WI38 (cell line): Measurements from ENCODE around the gene HADH.

ENCODE experiments used
- H3K4me3 ChIP-seq: 2 replicates; pipeline ENCODE4 v1.5.1; 2011; ENCODE audit warnings: low read depth, mild to moderate bottlenecking, control low read depth, low read length
- CTCF ChIP-seq: IDR thresholded peaks from 2 replicates; pipeline ENCODE4 v1.5.1; 2012; ENCODE audit warnings: low read depth, mild to moderate bottlenecking, control low read depth, low read length

HADH gene

GRCh38 chr4:108030332-108030731, 40.6 kb downstream of the HADH start:
- H3K4me3 ChIP-seq: no peak overlapping the region
- TF ChIP-seq CTCF: peak; percentile 60

- H3K4me3 ChIP-seq: no peak overlapping the region
- TF ChIP-seq CTCF: no peak
Measured at GRCh38 chr4:108031427-108032083, 41.9 kb downstream of the HADH start.

GRCh38 chr4:108033348-108033747, 43.7 kb downstream of the HADH start:
- no peak for TF ChIP-seq CTCF
- no peak overlapping the region for H3K4me3 ChIP-seq

- H3K4me3 ChIP-seq: no peak overlapping the region
- no peak for TF ChIP-seq CTCF
Measured at GRCh38 chr4:108034565-108034964, 44.9 kb downstream of the HADH start.

GRCh38 chr4:108035691-108036090, 46.0 kb downstream of the HADH start:
- TF ChIP-seq CTCF: no peak
- H3K4me3 ChIP-seq: no peak overlapping the region

GRCh38 chr4:108036213-108036612, 46.5 kb downstream of the HADH start:
- TF ChIP-seq CTCF: no peak
- H3K4me3 ChIP-seq: no peak overlapping the region

- TF ChIP-seq CTCF: no peak
- no peak overlapping the region for H3K4me3 ChIP-seq
Measured at GRCh38 chr4:108037884-108038283, 48.2 kb downstream of the HADH start.
